GM10266 (cell line): ENCODE data around the gene ACSL6.

ENCODE experiments used
- DNase-seq: peaks from one replicate; pipeline ENCODE4 v3.0.0; 2012; ENCODE audit errors: extremely low spot score
- TF ChIP-seq, protein P1 (sequence below): IDR thresholded peaks from 2 replicates; pipeline ENCODE4 v1.5.1; 2012; ENCODE audit warnings: mild to moderate bottlenecking, low read depth; ENCODE audit not compliant: control insufficient read depth, insufficient read depth; ENCODE audit errors: missing control alignments

The ACSL6 gene

GRCh38 chr5:132016721-132017250 lies 5.3 kb upstream of the ACSL6 start:
- TF ChIP-seq, protein P1, sequence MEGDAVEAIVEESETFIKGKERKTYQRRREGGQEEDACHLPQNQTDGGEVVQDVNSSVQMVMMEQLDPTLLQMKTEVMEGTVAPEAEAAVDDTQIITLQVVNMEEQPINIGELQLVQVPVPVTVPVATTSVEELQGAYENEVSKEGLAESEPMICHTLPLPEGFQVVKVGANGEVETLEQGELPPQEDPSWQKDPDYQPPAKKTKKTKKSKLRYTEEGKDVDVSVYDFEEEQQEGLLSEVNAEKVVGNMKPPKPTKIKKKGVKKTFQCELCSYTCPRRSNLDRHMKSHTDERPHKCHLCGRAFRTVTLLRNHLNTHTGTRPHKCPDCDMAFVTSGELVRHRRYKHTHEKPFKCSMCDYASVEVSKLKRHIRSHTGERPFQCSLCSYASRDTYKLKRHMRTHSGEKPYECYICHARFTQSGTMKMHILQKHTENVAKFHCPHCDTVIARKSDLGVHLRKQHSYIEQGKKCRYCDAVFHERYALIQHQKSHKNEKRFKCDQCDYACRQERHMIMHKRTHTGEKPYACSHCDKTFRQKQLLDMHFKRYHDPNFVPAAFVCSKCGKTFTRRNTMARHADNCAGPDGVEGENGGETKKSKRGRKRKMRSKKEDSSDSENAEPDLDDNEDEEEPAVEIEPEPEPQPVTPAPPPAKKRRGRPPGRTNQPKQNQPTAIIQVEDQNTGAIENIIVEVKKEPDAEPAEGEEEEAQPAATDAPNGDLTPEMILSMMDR, result no peak
- DNase-seq, result no peak

DNA sequence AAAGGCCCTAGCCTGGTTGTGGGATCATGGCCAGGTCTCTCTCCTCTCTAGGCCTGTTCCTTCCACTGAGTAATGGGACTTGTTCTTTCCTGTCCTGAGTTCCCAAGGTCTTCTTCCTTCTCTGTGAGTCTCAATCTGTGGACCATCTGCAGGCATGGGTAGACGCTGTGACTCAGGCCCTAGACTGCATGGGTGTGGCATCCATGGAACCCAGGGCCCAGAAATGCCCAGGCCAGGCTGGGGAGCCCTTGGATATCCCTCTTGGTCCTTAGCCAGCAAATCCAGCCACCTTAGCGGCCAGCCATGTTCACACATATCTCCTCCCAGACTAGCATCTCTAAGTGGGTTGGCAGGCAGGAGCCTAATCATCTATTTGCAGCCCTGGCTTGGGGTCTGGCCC lies 2.3 kb upstream of the ACSL6 start:
- no peak for DNase-seq
- TF ChIP-seq, protein P1, result no peak

DNA sequence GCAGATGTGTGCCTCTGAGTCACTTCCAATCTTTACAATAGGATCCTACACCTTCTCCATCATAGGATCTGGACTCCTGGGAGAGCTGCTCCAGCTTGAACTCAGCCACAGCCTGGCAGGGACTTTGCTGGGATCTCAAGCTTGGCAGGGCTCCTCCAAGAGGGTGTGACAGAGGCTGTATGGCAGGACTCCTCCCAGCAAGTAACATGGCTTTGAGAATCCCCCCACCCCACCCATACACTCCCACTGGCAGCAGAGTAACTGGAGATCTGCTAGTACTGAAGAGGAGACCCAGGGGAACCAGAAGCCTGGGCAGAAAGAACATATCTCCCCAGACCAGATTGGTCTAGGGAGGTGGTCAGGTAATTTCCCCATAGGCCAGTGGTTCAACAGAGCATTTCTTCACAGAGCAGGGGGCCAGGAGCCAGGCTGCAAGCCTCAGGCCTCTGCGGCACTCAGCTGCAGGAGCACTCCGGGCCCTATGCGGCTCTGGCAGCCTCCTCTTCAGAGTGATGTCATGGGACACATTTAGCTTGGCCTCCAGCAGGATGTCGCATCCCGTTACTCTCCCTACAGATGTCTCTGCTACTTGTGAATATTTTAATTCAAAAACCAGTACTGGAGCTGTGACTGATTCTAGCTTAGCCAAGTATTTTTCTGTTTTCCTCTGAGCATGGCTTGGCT lies 1.7 kb upstream of the ACSL6 start:
- TF ChIP-seq, protein P1, result no peak
- no peak for DNase-seq

DNA sequence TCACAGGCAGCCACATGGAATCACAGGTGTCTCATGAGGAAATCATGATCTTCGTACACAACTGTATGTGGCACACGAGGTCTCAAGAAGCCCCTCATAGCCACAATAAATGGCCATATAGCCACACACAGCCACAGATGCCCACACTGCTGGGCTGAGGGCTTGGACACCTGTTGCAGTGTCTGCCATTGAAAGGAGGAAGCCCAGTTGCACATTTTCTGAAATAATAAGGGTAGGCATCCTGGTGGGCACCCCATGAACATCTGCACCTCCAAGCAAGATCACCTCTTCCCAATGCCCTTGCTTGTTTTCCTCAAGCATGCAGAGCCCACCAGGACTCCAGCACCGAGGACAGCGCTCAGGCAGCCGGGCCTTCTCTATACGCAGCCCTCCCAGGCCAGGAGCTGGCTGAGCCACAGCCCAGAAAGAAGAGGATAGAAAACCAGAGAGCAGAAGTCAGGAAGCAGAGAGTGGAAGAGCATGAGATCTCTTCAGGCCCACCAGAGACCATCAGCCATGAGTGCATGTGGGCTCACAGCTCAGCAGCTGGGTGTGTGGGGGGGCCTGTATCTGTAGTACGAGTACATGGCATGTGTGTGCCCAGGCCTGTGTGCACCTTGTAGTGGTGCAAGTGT lies 1.0 kb upstream of the ACSL6 start:
- DNase-seq, result peak; percentile 41
- TF ChIP-seq, protein P1, result no peak

DNA sequence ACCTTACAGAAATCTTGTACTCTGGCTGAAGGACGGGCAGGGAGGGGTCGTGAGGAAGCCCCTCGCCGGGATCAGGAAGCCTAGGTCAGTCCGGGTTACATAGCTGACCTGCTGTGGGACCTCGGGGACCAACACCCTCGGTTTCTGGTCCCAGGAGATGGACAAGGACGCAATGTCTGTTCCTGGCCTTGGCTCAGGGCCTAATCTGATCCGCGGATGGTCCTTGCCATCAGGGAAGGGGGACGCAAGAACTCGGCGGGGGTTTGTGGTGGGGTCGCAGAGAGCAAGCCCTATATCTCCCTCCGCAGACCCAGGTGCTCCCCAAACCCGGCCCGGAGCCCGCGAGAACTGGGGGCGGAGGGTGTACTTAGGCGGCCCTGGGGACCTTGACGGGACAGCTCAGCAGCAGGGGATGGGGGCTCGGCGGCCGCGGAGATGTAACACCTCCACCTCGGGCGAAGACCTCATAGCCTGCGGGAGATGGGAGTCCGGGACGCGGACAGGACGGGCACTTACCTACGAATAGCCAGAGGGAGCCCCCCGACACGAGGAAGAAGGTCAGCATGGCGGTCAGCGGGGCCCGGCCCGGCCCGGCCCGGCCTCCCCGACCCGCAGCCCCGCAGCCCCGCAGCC lies 353 bp downstream of the ACSL6 start:
- peak; percentile 33 for DNase-seq
- TF ChIP-seq, protein P1, result no peak

GRCh38 chr5:132010645-132010988 lies 841 bp downstream of the ACSL6 start:
- TF ChIP-seq, protein P1, result no peak
- DNase-seq, result no peak
